ENCODE data around the gene STN1. TPM values are rescaled to one million over a fixed set of nuclear protein-coding genes. Genes with fewer than 3 reads are reported as not detected.

Gene STN1, protein sequence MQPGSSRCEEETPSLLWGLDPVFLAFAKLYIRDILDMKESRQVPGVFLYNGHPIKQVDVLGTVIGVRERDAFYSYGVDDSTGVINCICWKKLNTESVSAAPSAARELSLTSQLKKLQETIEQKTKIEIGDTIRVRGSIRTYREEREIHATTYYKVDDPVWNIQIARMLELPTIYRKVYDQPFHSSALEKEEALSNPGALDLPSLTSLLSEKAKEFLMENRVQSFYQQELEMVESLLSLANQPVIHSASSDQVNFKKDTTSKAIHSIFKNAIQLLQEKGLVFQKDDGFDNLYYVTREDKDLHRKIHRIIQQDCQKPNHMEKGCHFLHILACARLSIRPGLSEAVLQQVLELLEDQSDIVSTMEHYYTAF
- 28.6 and 32.3 TPM in 2 replicates for total RNA-seq (2012; rRNA removed)
- 14.3 and 17.8 TPM in 2 replicates for polyA plus RNA-seq (2012; rRNA removed)
- 7.2 and 13.7 TPM in 2 replicates for polyA plus RNA-seq (2012; cell fraction: cytosol; rRNA removed)
- polyA plus RNA-seq (2012; cell fraction: nucleus; rRNA removed; ENCODE audit: low replicate concordance), result 1.8 and 8.6 TPM in 2 replicates
- Bru-seq, nascent RNA, result percentile 54 among the genes with signal in this experiment
- percentile 55 among the genes with signal in this experiment for BruChase-seq, experiment 1, labeled RNA remaining after a 6-hour chase
- percentile 49 among the genes with signal in this experiment for BruChase-seq, experiment 2, labeled RNA remaining after a 2-hour chase
- long read RNA-seq, transcript STN1-202 (9 exons, 1,311 nt), result minor isoform, 6 of 31 reads
- long read RNA-seq, transcript STN1-201 (10 exons, 1,417 nt), result major isoform, 19 of 31 reads
- long read RNA-seq, partial matches to known transcripts, result 0 of 31 reads
- long read RNA-seq, other reads (novel, unspliced or antisense), result 3 of 31 reads

DNA sequence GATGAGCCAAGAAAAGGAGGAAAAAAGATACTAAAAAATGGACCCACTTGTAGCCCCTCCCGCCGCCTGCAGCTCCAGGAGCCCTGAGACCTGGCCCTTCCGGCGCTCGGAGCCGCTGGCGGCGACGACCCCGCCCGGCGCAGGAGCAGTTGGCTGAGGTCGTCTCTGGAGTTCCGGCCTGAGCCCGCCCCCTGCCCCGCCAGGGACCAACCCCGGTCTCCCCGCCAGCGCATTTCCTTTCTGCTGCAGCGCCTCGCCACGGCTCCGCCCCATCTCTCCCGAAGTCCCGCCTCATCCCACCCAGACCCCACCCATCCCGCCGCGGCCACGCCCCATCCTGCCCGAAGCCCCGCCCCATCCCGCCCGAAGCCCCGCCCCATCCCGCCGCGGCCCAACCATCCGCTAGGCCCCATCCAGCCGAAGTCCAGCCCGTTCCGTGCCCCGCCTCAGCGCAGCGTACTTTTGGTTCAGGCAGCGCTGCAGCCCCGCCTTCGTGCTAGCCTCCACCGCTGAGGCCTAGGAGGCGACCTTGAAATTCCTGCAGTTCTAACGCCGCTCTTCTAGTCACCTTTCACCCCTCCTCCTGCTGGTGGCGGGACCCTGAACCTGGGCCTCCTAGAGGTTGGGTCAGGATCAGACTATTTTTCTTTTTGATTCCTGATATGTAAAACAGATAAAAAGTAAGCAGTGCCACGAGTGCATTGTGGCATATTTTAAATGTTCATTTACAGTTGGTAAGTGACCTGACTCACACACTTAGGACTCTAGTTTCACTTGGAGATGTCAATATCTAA, at the start of gene STN1:
Gene STN1, minus strand, starts transcription at position 132 of the 794 bp plus-strand sequence. CDS start 590 bp downstream, outside the sequence.
- Histone ChIP-seq H2BK5ac (ENCODE audit: low read depth, low read length, poor library complexity, severe bottlenecking) (peak within 1 kb of the TSS; percentile 92), H3K36me3 (ENCODE audit: control insufficient read depth, insufficient read depth, low read length) (no peaks in the 10 kb centered on the region), H3K14ac (replicated peaks; ENCODE audit: low read depth, low read length) (peak within 1 kb of the TSS; percentile 80), H2BK15ac (ENCODE audit: low read depth, low read length) (peak within 1 kb of the TSS; percentile 38; the same call in 2 of the 3 replicates), H2AK5ac (ENCODE audit: low read depth, low read length) (peak within 1 kb of the TSS; percentile 86), H4K20me1 (ENCODE audit: insufficient read depth, low read length) (no peaks in the 10 kb centered on the region), H2AFZ (replicated peaks; ENCODE audit: low read length, poor library complexity) (peak within 1 kb of the TSS; percentile 93), H3K9ac (ENCODE audit: low read depth, low read length) (peak within 1 kb of the TSS; percentile 94), H3K4me1 (ENCODE audit: control insufficient read depth, insufficient read depth, low read length) (peaks cover 6% of the 10 kb centered on the region), H3K4me2 (ENCODE audit: low read depth, low read length) (peak within 1 kb of the TSS; percentile 95), H4K5ac (ENCODE audit: low read depth, low read length) (peak within 1 kb of the TSS; percentile 97), H3K9me1 (ENCODE audit: insufficient read depth, low read length) (0 out of 2 replicates have a peak, but pooled peaks cover 4% of the 10 kb centered on the region), H4K8ac (ENCODE audit: low read depth in 2 of 2, low read length in 2 of 2) (peak within 1 kb of the TSS; percentile 91 to 92), H3K79me1 (ENCODE audit: low read depth in 1 of 2, low read length in 2 of 2) (peaks cover 19 to 26% of the 10 kb centered on the region in 2 experiments), H3K9me3 (ENCODE audit: control insufficient read depth, insufficient read depth, low read length) (no peaks in the 10 kb centered on the region), H3K23ac (ENCODE audit: low read depth, low read length) (peak within 1 kb of the TSS; percentile 73), H3K56ac (ENCODE audit: extremely low read depth, insufficient read depth, low read length) (peak within 1 kb of the TSS; percentile 95), H3K27me3 (ENCODE audit: control insufficient read depth, insufficient read depth, low read length) (no peaks in the 10 kb centered on the region), H3K18ac (ENCODE audit: low read depth, low read length) (peak within 1 kb of the TSS; percentile 91), H3K4ac (ENCODE audit: low read depth, low read length) (peak within 1 kb of the TSS; percentile 92), H2BK20ac (ENCODE audit: low read depth, low read length) (peak within 1 kb of the TSS; percentile 2; the same call in 1 of the 2 replicates), H3K4me3 (ENCODE audit: insufficient read depth, low read depth, low read length) (peak within 1 kb of the TSS; percentile 88), H2AK9ac (replicated peaks; ENCODE audit: low read depth, low read length, poor library complexity) (peak within 1 kb of the TSS; percentile 95), H4K91ac (ENCODE audit: insufficient read depth, low read depth, low read length) (peak within 1 kb of the TSS; percentile 78), H2BK120ac (ENCODE audit: low read depth, low read length) (peak within 1 kb of the TSS; percentile 53), H3K27ac (ENCODE audit: insufficient read depth, low read length) (peak within 1 kb of the TSS; percentile 96)
- intact Hi-C loops (cut with micrococcal nuclease) (loop anchor here (5.0 kb wide), 1 partner anchor 49 kb away; the partner anchor contains the start of gene SLK), in situ Hi-C loops (cut with MboI; ENCODE audit: low sequenced_read_pairs) (no loop called here), dilution Hi-C loops (cut with HindIII; ENCODE audit: low sequenced_read_pairs, unreplicated experiment) (no loop called here)
- peak; percentile 61; the same call in 1 of the 2 replicates for TF ChIP-seq MAZ (IDR thresholded peaks at IDR 0.05; ENCODE audit: borderline replicate concordance, low read depth, low read length)
- no peak for TF ChIP-seq CHD1 (IDR thresholded peaks at IDR 0.05; ENCODE audit: low read depth, low read length)
- TF ChIP-seq MXI1 (IDR thresholded peaks at IDR 0.05; ENCODE audit: borderline replicate concordance, low read depth, low read length), result no peak
- no peak for TF ChIP-seq CEBPB (IDR thresholded peaks at IDR 0.05; ENCODE audit: low read depth, low read length)
- TF ChIP-seq POLR2A (IDR thresholded peaks at IDR 0.05; ENCODE audit: low read depth, low read length), result peak; percentile 85
- TF ChIP-seq, protein P1, sequence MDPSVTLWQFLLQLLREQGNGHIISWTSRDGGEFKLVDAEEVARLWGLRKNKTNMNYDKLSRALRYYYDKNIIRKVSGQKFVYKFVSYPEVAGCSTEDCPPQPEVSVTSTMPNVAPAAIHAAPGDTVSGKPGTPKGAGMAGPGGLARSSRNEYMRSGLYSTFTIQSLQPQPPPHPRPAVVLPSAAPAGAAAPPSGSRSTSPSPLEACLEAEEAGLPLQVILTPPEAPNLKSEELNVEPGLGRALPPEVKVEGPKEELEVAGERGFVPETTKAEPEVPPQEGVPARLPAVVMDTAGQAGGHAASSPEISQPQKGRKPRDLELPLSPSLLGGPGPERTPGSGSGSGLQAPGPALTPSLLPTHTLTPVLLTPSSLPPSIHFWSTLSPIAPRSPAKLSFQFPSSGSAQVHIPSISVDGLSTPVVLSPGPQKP (IDR thresholded peaks at IDR 0.05; ENCODE audit: borderline replicate concordance, low read depth, low read length), result no peak
- TF ChIP-seq RFX5 (IDR thresholded peaks at IDR 0.05; ENCODE audit: low read depth, low read length), result no peak
- TF ChIP-seq, protein P2, sequence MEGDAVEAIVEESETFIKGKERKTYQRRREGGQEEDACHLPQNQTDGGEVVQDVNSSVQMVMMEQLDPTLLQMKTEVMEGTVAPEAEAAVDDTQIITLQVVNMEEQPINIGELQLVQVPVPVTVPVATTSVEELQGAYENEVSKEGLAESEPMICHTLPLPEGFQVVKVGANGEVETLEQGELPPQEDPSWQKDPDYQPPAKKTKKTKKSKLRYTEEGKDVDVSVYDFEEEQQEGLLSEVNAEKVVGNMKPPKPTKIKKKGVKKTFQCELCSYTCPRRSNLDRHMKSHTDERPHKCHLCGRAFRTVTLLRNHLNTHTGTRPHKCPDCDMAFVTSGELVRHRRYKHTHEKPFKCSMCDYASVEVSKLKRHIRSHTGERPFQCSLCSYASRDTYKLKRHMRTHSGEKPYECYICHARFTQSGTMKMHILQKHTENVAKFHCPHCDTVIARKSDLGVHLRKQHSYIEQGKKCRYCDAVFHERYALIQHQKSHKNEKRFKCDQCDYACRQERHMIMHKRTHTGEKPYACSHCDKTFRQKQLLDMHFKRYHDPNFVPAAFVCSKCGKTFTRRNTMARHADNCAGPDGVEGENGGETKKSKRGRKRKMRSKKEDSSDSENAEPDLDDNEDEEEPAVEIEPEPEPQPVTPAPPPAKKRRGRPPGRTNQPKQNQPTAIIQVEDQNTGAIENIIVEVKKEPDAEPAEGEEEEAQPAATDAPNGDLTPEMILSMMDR (conservative IDR thresholded peaks at IDR 0.05; ENCODE audit: low read depth, low read length), result 0 out of 2 replicates have a peak, but pooled peaks have one; percentile 13
- DNase-seq (peak; percentile 96), ATAC-seq (ENCODE audit: low read depth) (peak; percentile 97)
- ChIA-PET POLR2A (ENCODE audit: unreplicated experiment) (interaction anchor here (0.6 kb wide), 1 partner anchor 1314 kb away, joined by 3 read pairs; no protein-coding TSS in a partner anchor), CTCF (no interaction called here)
- WGBS, 2 experiments (ENCODE audit: extremely low coverage in 2 of 2, insufficient read length in 1 of 2), result 0% methylated on average over 4 of the region's 53 CpGs; no CpG with 5 or more reads in 1 of the 2 experiments
- BruUV-seq (replicated peaks), result no TSS peak

Measured in IMR-90 (cell line).